NCI-H82 (cell line): ENCODE data around the gene TMBIM1.
A peak's percentile ranks its signal among the peaks of the same experiment; 100 is the strongest.
"Not testable (repeated sequence)": the region's sequence is repeated elsewhere in the genome, so short reads cannot be mapped to it uniquely, and the experiment has no call there.

Source experiments
- DNase-seq: peaks from one replicate; lab custom pipeline; 2025; lab: John Stamatoyannopoulos, UW

TMBIM1 gene

GRCh38 chr2:218291318-218292047 is 820 bp downstream of the TMBIM1 start:
- DNase-seq, result no peak

DNA sequence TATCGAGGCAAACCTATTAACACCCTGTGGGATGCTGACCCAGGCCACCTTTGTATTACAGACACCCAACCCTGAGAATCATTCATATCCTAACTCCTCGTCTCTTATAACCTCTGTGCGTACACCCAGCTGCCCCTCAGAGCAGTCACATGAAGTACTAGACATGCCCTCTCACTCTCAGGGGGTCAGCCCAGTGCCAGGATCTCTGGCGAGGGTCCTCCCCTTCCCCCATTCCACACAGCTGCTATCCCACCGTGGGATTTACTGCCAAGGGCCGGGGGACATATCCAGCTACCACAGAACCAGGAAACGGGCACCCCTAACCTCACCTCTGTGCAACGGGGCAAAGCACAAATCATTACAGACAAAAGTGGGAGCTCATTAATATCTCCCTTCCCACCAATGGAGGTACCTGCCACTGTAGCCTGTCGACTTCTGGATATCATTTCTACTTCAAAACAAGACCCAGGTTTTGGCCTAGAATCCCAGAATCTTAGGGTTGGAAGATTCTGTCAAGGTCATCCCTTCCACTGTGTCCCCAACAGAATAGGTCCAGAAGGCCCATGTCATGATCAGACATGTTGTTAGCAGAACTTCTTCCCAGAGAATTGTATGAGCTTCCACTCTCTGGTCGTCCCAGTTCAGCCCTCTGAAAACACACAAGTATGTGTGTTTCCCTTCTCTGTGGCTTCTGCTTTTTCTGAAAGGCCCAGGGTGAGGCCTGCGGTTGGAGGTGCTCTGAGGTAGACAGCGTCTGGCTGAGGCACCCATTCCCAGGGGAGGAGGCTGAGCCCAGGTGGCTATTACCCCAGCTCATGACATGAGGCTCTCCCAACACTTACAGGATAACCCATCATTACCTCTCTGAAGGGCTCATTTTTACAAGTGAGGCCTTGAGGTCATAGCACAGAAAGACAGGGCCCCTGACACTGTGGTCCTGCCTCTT is 1.7 kb downstream of the TMBIM1 start:
- DNase-seq, result no peak

DNA sequence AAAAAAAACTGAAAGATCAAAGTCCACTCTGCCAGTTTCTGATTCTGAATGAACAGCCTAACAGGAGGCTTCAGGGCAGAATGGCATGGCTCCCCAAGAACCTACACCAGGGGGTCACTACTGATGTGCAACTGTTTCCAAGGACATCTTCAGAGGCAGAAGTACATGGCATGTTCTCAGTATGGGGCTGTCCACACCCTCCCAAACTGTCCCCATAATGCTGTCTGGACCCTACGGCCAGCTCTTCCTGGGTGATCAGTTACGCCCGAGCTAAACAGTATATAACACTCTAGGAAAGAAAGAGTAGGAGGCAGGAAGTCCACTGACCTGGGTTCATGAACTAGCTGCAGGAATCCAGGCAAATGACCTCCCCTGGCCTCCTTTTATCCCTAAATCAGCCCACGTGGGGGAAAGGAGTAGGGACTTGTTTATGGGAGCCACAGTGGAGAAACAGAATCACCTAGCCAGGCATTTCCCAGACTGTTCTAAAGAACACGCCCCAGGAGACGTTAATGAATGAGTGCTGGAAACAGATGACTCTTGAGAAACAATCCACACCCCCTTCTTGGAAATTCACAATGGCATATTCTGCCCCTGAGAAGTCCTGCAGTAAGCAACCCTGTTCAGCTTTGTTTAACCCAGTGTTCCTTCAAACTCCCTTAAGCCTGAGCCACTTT is 2.5 kb downstream of the TMBIM1 start:
- no peak for DNase-seq

- DNase-seq, result peak; percentile 30
These were observed 5.5 kb downstream of the TMBIM1 start for GRCh38 chr2:218286570-218287459.

- DNase-seq, result no peak
These were observed 6.7 kb downstream of the TMBIM1 start for GRCh38 chr2:218285604-218286003.

- no peak for DNase-seq
These were observed 8.0 kb downstream of the TMBIM1 start for GRCh38 chr2:218284106-218284811.

DNA sequence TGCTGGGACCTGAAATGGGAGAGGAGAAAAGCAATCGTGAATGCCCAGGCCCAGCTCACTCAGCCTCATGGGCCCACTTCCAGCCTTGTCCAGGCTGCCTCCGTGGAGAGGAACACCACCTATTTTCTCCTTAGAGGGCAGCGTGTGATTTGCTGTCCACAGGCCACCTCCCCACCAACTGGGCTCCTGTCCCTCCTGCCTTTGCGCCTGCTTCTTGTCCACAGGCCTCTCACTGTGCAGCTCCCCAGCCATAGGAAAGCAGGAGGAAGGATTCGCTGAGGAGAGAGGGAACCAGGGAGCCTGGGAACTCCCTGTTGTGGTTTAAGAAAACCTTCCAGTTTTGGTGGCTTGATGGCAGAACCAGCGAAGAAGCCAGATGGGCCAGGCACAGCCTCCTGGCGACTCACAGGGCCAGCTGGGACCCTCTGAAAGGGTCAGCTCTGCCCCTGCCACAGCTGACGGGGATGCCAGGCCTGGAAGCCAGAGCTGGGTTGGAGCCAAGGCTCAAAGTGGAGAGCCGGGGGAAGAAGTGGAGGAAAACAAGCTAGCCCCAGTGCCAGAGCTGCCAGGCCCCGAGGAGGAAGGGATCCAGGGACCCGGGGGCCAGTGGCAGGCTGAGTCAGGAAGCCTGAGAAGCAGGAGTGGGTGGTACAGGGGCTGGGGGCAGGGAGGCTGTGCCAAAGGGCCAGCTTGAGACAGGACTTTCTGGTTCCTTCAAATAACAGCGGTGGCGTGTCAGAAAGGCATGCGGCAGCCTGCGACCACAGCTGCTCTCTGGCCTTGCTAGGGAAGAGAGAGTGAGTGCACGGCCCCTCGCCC is 9.9 kb downstream of the TMBIM1 start:
- no peak for DNase-seq

DNA sequence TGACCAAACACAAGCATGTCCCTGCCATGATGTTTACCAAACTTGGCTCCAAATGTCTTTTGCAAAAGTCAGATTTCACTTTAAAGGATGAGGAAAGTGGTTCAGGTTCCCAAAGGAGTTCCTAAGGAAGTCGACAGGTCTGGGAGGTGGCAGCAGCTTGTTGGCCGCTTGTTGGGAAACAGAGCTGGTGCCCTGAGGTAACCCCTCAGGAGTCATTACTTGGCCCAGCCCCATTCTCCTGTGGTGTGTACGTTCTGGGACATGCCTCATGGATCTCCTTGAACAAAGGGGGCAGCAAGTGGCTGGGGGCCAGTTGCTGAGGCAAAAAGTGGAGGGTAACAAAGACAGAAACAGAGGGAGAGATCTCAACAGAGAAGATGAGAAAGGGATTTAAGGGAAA is 10.9 kb downstream of the TMBIM1 start:
- no peak for DNase-seq

- DNase-seq, result no peak
These were observed 11.9 kb downstream of the TMBIM1 start for GRCh38 chr2:218280260-218280870.

GRCh38 chr2:218278531-218279360 is 13.6 kb downstream of the TMBIM1 start:
- no peak for DNase-seq

GRCh38 chr2:218277921-218278320 is 14.4 kb downstream of the TMBIM1 start:
- no peak for DNase-seq

DNA sequence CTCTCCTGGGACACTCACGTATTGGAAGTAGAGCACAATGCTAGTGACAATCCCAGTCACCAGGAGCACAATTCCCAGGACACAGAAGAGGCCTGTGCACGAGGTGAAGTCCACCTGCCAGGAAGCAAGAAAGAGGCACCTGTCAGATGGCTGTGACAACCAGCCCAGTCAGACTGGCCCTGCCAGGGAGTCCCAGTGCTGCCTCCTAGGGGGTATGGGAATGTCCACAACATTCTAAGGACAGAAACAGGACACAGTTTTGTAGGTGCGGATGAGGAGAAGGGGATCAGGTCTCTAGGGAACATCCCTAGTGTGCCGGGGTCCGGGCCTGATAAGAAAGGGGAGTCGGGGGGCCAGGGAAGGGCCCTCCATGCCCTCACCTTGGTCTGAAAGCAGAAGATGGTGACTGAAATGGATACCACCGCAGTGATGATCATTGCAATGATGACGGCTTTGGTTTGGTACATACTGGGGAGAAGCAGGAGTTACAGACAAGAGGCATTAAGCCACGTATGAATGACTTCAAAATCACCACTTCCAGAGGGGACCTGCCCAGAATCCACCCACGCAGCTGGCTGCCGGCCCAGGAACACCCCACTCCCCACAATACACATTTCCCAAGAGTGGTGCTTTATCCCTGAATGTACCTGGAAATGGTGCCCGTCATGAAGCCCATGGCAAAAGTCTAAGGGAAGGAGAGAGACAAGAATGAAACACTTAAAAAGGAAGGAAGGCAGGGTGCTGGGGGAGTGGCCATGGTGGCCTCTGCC is 15.1 kb downstream of the TMBIM1 start:
- DNase-seq, result no peak

GRCh38 chr2:218275371-218276072 is 16.8 kb downstream of the TMBIM1 start:
- DNase-seq, result no peak

GRCh38 chr2:218274586-218274985 is 17.7 kb downstream of the TMBIM1 start:
- no peak for DNase-seq

DNA sequence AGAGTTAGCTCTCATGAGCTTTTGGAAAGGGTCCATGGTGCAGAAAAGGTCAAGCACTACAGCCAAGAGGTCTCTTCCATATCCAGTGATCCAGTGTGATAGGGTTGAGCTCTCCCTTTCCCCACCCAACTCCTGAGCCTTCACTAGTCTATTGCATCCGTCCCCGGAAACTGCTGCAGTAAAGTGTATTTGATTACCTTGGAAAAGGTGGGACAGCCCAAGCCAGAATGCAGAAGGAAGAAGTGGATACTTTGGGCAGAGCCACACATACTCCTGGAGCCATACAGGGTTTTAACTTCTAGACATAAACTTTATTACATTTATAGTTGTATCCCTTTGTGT is 18.4 kb downstream of the TMBIM1 start:
- no peak for DNase-seq

- not testable (repeated sequence) for DNase-seq
These were observed 18.9 kb downstream of the TMBIM1 start for GRCh38 chr2:218273214-218273907.
